Epithelial cell of proximal tubule (primary cell): ENCODE results near the gene UTP14C. TPM values are rescaled to one million over a fixed set of nuclear protein-coding genes. Genes with fewer than 3 reads are reported as not detected.

Experiments used
- DNase-seq: peaks from one replicate; pipeline ENCODE4 v3.0.0-alpha.2; 2011; ENCODE audit warnings: low read depth
- H3K4me3 ChIP-seq: 2 replicates; pipeline ENCODE4 v1.5.1; 2011; ENCODE audit warnings: low read depth, mild to moderate bottlenecking, low read length
- CTCF ChIP-seq: conservative IDR thresholded peaks from 2 replicates; pipeline ENCODE4 v1.5.1; 2012; ENCODE audit warnings: low read depth, mild to moderate bottlenecking, low read length
- total RNA-seq: library from RNA; depleted of rRNA; stranded (reverse); fragments of >200 nt; gene quantifications from 2 replicates; pipeline ENCODE4 v1.2.3, GENCODE V29; 2015

Gene UTP14C
- total RNA-seq, 1 donor from 2014 or later = 5.0 TPM

GRCh38 chr13:52003541-52003940, 20.9 kb upstream of the UTP14C start:
- TF ChIP-seq CTCF = no peak
- H3K4me3 ChIP-seq = no peak overlapping the region
- DNase-seq = no peak

- peak; percentile 19 for TF ChIP-seq CTCF
- DNase-seq = no peak
- H3K4me3 ChIP-seq = no peak overlapping the region
Observed at GRCh38 chr13:52004511-52005170, 19.9 kb upstream of the UTP14C start.

- no peak overlapping the region for H3K4me3 ChIP-seq
- TF ChIP-seq CTCF = no peak
- DNase-seq = no peak
Observed at GRCh38 chr13:52005841-52006522, 18.5 kb upstream of the UTP14C start.

GRCh38 chr13:52006523-52007245, 17.8 kb upstream of the UTP14C start:
- H3K4me3 ChIP-seq = no peak overlapping the region
- DNase-seq = no peak
- TF ChIP-seq CTCF = no peak

GRCh38 chr13:52009946-52010345, 14.5 kb upstream of the UTP14C start:
- no peak overlapping the region for H3K4me3 ChIP-seq
- TF ChIP-seq CTCF = no peak
- DNase-seq = no peak

- TF ChIP-seq CTCF = peak; percentile 34
- DNase-seq = no peak
- peak within 1 kb of the TSS; percentile 93 for H3K4me3 ChIP-seq
Observed at GRCh38 chr13:52010890-52011631, 13.4 kb upstream of the UTP14C start, which contains the start of gene ATP7B. Gene ATP7B, minus strand, starts transcription at chr13:52011450. Its CDS starts 113 bp downstream, at chr13:52011337.
